Embryonic facial prominence (tissue), 1 donor: ENCODE data around the gene GRIK1.
"Not testable (repeated sequence)": the region's sequence is repeated elsewhere in the genome, so short reads cannot be mapped to it uniquely, and the experiment has no call there.

ENCODE experiments used
- DNase-seq: peaks from one replicate; pipeline ENCODE4 v3.0.0-alpha.2; 2016; ENCODE audit errors: extremely low spot score

Gene GRIK1

GRCh38 chr21:29939924-29940275 is at the start of gene GRIK1:
TSS of gene GRIK1 (minus strand) at chr21:29939996.
- no peak for DNase-seq

- DNase-seq, result no peak
These were observed 48.0 kb upstream of the GRIK1 start for GRCh38 chr21:29987762-29988161.

GRCh38 chr21:29985866-29986265 is 46.1 kb upstream of the GRIK1 start:
- no peak for DNase-seq

DNA sequence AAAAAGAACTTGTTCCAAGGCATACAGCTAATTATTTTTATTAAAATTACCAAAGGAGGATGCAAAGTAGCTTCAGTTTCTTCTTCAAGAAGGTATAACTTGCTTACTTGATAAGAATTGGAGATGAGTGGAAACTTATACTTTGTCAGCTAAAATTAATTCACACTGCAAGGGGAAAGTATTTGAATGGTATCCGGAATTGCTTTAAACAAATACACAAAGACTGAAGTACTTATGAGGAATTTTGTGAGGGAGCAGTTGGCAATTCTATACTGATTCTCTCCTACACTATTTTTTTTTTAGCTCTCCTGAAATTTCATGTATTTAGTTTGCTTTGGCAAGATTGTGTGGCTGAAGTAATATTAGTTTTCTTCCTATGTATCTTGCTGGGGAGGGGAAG is 39.2 kb upstream of the GRIK1 start:
- no peak for DNase-seq

DNA sequence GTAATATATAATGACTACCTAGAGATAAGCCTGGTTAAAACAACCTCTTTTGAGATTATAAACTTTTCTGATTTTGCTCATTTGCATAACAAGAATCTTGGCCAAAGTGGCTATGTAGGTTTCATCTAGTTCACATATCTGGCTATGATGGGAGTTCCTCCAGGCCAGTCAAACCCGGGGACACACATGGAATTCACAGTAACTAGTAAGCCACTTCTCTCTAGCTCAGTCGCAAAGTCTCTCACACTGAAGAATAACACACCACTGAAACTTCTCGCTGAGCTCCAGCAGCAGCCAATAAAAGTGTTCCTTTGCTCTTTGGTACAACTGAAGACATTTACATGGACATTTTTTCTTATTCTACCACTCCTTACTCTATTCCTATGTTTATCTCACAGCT is 36.0 kb upstream of the GRIK1 start:
- DNase-seq, result no peak

DNA sequence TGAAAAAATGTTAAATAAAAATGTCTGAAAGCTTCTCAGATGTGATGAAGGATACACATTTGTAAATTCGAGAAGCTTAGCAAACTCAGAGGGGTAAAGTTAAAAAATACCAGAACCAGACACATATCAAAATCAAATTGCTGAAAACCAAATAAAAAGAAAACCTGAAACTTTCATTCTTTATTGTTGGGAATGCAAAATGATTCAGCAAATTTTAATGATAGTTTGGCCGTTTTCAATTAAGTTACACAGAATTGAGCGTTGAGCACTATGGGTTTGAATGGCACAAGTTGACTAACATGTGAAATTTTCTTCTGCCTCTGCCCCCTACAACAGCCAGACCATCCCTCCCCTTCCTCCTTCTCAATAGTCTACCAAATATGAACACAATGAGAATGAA is 33.5 kb upstream of the GRIK1 start:
- DNase-seq, result no peak

DNA sequence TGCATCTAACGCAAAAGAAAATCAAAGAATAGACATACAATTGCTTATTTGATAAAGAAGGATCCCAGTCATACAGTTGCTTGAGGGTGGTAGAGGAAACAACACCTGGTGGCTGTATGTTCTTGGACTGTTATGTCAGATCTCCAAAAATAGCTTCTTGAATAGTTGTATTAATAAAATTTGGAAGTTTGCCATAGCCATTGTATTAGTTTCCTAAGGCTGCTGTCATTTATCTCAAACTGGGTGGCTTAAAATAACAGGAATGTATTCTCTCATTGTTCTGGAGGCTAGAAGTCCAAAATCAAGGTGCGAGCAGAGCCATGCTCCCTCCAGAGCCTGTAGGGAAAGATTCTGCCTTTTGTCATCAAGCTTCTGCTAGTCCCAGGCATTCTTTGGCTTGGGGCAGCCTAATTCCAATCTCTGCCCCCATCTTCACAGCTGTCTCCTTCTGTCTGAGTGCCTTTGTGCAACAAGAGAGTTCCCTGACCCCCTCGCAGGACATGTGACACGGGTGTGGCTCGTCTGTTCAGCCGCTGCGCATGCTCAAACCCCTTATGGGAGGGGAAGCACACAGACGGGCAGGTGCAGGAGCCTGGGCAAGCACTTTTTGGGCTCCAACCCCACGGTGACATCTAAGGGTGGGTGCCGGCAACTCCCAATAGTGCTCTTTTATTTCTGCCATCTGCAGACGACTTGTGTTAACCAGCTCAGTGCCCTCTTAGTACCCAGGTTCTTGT is 21.7 kb upstream of the GRIK1 start:
- no peak for DNase-seq

DNA sequence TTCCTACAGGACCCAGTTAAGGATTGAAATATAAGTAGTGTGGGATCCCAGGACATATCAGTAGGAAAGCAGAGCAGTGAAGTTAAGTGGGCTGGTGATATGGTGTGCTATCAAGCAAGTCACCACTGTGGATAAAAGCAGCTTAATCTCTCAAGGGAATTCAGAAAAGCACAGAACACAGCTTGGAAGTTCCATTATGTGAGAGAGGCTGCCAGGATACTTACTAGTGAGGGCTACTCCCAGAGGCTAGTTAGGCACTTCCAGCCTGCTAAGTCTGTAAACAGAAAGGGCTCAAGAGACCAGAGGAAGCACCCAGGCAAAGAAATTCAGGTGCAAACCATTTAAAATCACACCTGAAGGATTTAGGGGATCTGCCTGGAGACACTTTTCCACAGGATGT is 18.8 kb upstream of the GRIK1 start:
- DNase-seq, result no peak

GRCh38 chr21:29958035-29958434 is 18.2 kb upstream of the GRIK1 start:
- not testable (repeated sequence) for DNase-seq

DNA sequence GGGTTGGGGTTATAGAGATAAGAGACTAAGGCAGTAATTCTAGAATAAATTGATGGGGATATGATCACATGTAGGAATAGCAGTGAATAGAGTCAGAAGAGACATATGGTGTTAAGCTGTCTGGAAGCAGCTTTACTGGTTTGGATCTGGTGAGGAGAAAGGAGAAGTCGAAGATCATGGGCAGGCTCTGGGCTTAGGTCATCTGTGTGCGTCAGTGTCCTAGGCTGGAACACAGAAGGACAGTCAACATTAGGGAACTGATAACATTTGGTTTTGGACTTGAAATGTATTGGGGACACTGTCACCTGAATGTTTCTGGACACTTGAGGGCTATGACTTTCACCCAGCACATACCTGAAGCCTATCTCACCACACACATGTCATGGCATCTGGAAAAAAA is 13.9 kb upstream of the GRIK1 start:
- DNase-seq, result no peak

DNA sequence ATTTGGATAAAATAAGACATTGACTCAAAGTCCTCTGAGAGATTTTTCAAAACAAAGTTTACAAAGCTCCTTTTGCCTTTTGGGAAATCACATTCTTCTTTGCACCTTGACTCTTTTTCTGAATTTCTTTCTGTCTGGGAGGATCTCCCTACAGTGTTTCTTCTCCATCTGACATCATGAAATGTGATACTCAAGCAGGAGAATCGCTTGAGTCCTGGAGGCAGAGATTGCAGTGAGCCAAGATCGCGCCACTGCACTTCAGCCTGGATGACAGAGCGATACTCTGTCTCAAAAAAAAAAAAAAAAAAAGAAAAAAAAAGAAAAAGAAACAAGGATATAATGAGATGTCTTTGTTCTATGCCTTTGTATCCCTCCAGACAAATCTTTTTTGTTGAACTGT is 13.3 kb upstream of the GRIK1 start:
- no peak for DNase-seq

GRCh38 chr21:29951911-29952310 is 12.1 kb upstream of the GRIK1 start:
- no peak for DNase-seq

GRCh38 chr21:29949991-29950390 is 10.2 kb upstream of the GRIK1 start:
- no peak for DNase-seq

- no peak for DNase-seq
These were observed 7.3 kb upstream of the GRIK1 start for GRCh38 chr21:29947119-29947518.

DNA sequence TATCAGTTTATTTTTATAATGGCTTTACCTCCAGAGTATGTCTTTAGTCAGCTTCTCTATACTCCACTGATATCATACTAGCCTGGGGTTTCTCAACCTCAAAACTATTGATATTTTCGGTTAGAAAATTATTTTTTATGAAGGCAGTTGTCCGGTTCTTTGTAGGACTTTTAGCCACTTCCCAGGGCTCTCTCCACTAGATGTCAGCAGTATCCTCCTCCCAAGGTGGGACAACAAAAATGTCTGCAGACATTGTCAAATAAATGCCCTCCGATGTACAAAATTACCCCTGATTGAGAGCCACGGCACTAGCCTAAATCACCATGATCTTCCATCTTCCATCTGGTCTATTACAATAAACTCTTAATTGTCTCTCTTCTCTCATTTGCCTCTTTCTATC is 4.1 kb upstream of the GRIK1 start:
- no peak for DNase-seq

DNA sequence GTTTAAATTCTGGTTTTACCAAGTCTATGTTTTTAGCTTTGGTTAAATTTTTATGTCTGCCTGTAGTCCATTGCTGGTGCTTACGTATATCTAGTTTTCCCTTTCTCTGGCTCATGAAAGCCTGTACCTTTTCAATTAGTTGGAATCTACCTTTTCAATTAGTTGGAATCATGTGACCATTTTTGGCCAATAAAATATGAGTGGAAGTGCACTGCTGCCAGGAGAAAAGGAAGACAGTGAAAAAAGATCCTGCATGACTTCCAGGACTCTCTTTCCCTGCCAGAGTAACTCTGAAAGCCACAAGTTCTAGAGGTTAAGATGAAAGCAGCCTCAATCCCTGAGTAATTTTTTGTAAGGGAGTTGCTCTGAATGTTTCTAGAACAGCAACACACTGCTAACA is 2.2 kb upstream of the GRIK1 start:
- no peak for DNase-seq

DNA sequence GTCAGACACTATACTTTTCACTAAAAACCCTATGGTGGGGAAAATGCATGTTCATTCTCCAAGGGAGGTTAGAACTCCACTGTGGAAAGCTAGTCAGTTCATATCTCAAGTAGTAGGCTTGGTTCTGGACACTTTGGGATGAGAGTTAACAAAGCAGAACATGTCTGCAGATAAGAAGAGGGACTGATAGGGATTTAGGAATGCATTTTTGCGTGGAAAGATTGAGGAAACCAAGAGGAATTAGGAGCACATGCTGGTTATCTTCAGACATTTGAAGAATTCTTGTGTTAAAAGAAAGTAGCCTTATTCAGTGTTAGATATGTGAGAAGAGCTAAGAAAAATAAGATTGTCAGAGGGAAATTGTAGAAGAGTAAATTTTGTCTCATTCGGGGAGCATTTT is 1.2 kb upstream of the GRIK1 start:
- no peak for DNase-seq

GRCh38 chr21:29940361-29940760 is 565 bp upstream of the GRIK1 start:
- no peak for DNase-seq

DNA sequence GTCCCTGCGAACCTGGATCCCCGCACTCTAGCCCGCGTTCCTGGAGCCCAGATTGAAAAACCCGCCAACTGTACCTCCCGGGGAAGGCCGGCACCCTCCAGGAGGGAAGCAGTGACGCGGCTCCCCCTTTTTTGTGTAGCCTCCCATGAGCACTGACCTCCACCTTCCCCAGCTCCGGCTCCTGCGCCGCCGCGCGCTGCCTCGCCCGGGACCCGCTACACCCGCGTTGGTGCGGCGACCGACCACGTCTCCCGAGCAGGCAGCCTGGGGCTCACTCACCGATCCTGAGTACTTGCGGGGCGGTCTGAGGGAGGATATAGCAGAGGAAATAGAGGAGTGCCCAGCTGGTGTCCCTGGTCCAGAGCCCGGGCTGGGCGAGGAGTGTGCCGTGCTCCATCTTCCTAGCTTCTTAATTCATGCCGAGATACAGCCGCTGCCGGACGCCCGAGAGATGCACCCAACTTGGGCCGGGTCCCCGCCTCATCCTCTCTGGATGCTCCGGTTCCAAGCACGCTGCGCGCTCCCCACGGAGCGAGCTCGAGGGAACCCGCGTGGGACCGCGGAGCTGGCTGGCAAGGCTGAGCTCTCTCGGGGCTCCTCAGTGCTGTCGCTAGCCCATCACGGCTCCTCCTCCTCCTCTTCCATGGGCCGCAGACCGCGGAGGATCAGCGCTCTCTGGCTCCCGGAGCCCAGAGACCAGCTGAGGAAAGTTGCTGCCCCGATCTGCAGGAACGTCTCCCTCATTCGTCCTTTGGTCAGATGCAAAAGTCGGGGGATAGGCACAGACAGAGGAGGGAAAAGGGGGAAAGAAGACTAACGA is 482 bp downstream of the GRIK1 start:
- DNase-seq, result no peak

DNA sequence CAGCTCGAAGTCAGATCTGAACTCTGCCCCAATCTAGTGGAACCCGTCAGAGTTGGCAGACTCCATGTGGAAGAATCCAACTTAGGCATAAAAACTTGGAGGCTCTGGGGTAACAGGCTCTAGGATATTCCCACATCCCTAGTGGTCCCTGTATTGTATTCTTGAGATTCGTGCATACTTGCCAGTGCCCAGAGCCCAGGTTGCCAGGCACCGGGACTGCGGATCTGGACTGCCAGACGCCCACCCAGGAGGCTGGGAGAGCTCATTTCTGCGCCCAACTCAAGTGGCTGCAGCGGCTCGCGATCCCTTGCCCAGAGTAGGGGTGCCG is 1.1 kb downstream of the GRIK1 start:
- DNase-seq, result no peak

DNA sequence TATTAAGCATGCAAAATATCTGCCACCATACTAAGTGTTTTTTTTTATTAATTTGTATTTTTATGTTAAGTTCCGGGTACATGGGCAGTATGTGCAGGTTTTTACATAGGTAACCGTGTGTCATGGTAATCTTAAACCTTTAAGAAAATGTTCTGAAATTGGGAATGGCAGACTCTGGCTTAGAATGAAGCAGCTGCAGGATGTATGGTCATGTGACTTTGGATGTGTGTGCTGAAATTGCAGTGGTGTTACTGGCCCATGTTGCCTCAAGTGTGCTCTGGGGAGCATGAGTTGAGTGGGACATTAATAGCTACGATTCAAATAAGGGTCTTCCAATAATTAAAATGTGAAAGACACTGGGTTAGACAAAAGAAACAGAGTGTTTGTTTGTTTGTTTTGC is 6.7 kb downstream of the GRIK1 start:
- DNase-seq, result no peak

GRCh38 chr21:29928537-29928936 is 11.3 kb downstream of the GRIK1 start:
- no peak for DNase-seq

DNA sequence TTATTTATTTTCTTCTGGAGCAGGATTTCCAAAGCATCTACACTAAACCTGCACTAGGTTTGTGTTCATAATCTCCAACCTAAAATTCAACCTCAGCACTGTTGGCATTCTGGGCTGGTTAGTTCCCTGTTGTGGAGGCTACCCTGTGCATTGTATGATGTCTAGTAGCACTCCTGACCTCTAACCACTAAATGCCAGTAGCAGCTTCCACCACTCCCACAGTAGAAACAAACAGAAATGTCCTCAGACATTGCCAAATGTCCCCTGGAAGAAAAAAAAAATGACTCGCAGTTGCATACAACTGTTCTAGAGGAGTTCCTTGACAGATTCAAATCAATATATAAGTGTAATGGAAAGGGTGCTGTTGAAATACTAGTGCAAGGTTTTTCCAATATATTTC is 18.9 kb downstream of the GRIK1 start:
- no peak for DNase-seq

- no peak for DNase-seq
These were observed 25.5 kb downstream of the GRIK1 start for GRCh38 chr21:29914326-29914725.
